HG03060 (cell line): Measurements from ENCODE around the gene TGM6.

Experiments
- ATAC-seq: cut with Tn5 transposase; IDR thresholded peaks from one replicate; pipeline ENCODE4 v1.9.1; 2021; ENCODE audit warnings: low read depth, moderate number of reproducible peaks; ENCODE audit not compliant: unreplicated experiment

TGM6 gene

GRCh38 chr20:2451939-2452732 lies 71.4 kb downstream of the TGM6 start:
- ATAC-seq, result no peak

GRCh38 chr20:2453792-2454191 lies 73.1 kb downstream of the TGM6 start:
- ATAC-seq, result no peak

- ATAC-seq, result no peak
These were observed 75.2 kb downstream of the TGM6 start for GRCh38 chr20:2455771-2456497.

- ATAC-seq, result no peak
These were observed 78.3 kb downstream of the TGM6 start for GRCh38 chr20:2458919-2459499.

- ATAC-seq, result no peak
These were observed 79.5 kb downstream of the TGM6 start for GRCh38 chr20:2459981-2460751.

GRCh38 chr20:2460752-2461424 lies 80.2 kb downstream of the TGM6 start:
- ATAC-seq, result no peak

GRCh38 chr20:2462484-2462883 lies 81.8 kb downstream of the TGM6 start:
- ATAC-seq, result no peak

- ATAC-seq, result no peak
These were observed 83.1 kb downstream of the TGM6 start for GRCh38 chr20:2463616-2464365.

GRCh38 chr20:2465100-2465499 lies 84.4 kb downstream of the TGM6 start:
- no peak for ATAC-seq

- no peak for ATAC-seq
These were observed 86.7 kb downstream of the TGM6 start for GRCh38 chr20:2467412-2467811.

GRCh38 chr20:2468581-2469407 lies 88.1 kb downstream of the TGM6 start:
- no peak for ATAC-seq

GRCh38 chr20:2469991-2470422 lies 89.3 kb downstream of the TGM6 start:
- ATAC-seq, result no peak

- peak; percentile 93 for ATAC-seq
These were observed 89.9 kb downstream of the TGM6 start, which contains the start of gene SNRPB for GRCh38 chr20:2470423-2471193. Gene SNRPB (minus strand): TSS chr20:2470789. CDS start chr20:2470690, 99 bp downstream.

GRCh38 chr20:2473516-2473915 lies 92.8 kb downstream of the TGM6 start:
- ATAC-seq, result no peak

- ATAC-seq, result no peak
These were observed 95.4 kb downstream of the TGM6 start for GRCh38 chr20:2475850-2476741.

GRCh38 chr20:2476742-2477615 lies 96.3 kb downstream of the TGM6 start:
- ATAC-seq, result no peak
